Stimulated activated CD4-positive, alpha-beta T cell treated with anti-CD3 and anti-CD28 coated beads, Interleukin-2, amount 100 ng/mL, for 4 hours (primary cell): ENCODE data around the gene FAM78B.

Experiments
- DNase-seq: peaks from one replicate; pipeline ENCODE4 v3.0.0-alpha.2; 2020; ENCODE audit warnings: low read depth

Gene FAM78B

GRCh38 chr1:166066107-166066506 is 100.7 kb downstream of the FAM78B start:
- DNase-seq: no peak

GRCh38 chr1:166064951-166065350 is 101.8 kb downstream of the FAM78B start:
- no peak for DNase-seq

DNA sequence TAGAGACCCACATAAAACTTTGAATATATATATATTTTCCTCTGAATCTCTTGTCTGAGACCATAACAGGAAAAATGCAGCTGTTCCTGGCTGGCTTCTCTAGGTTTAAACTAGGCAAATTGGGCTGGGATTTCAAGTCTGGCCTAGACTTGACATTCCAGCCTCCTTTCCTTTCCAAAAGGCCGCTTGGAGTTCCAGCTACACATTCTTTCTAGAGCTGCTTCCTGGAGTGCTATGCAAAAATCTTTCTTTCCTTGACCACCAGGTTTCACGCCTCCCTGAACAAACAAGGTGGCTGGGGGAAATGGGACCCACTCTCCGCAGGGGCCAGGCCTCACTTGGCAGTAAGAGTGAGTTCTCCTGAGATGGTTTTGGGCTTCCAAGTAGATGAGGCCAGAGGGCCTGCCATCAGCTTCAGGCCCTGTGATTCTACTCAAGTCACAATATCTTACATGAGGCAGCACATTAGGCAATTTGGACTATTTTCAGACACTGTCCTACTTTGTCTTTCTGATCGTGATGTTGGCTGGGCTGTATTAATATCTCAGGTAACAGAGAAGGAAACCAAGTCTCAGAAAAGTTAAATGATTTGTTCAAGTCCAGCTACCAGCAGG is 102.4 kb downstream of the FAM78B start:
- DNase-seq: no peak

DNA sequence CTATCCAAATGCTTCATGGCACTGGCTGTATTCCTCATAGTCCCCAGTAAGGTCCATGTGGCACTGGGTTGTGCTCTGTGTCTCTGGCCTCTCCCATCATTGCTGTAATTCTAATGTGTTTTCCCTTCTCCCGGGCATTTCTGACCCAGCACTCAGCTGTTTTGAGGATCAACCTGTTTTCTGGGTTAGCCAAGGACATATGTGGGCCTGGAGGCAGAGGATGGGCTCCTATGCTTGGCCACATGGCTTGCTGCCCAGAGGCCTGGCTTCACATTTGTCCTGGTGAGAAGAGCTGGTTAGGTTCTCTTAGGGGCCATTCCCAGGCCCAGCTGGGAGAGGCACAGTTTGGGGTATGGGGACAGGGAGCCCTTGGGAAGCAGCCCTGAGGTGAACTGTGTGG is 103.1 kb downstream of the FAM78B start:
- no peak for DNase-seq

DNA sequence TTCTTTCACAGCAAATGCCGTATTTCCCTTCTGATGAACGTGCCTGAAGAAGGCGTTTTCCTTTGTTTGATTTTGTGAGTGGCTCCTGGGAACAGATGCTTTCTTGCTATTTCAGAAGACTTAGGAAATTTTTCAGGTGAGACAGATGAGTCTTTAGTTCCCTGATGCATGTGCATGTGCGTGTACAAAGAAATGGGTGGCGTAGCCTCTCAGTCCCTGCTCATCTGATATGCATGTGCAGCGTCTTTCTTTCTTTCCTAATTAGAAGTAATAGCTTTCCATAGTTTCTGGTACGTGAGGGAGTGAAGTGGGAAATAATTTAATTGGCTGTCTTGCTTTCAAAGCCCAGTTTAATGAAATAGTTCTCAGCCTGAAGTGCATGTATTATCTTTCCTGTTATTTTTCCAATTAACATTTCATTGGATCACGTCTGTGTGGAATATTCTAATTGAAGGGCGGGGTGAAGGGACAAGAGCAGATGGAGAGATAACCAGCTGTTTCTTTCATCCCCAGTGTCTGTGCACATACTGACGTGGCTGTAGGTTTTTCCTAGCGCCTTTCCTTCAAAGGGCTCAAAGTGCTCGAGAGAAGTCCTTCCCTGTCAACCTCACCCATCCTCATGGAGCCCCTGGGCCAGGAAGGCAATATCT is 104.3 kb downstream of the FAM78B start:
- no peak for DNase-seq

DNA sequence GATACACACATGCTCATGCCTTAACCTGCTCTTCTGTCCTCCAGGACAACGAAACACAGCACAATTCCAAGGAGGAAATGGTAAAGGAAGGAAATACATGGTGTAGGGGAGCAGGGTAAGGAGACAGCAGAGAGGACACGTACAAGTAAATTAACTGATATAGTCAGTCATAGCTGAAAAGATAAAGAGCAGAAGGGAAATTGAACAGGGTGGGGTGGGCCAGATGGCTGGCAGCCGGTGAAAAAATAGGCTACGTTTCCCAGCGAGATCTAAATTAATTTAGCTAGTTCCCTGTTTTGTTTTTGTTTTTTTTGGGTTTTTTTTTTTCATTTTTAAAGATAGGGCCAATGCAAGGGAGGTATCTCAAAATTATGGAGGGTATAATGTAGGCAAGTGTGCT is 109.2 kb downstream of the FAM78B start:
- no peak for DNase-seq

GRCh38 chr1:166053395-166053794 is 113.4 kb downstream of the FAM78B start:
- no peak for DNase-seq

- DNase-seq: no peak
Measured at GRCh38 chr1:166040202-166040997, 126.4 kb downstream of the FAM78B start.

DNA sequence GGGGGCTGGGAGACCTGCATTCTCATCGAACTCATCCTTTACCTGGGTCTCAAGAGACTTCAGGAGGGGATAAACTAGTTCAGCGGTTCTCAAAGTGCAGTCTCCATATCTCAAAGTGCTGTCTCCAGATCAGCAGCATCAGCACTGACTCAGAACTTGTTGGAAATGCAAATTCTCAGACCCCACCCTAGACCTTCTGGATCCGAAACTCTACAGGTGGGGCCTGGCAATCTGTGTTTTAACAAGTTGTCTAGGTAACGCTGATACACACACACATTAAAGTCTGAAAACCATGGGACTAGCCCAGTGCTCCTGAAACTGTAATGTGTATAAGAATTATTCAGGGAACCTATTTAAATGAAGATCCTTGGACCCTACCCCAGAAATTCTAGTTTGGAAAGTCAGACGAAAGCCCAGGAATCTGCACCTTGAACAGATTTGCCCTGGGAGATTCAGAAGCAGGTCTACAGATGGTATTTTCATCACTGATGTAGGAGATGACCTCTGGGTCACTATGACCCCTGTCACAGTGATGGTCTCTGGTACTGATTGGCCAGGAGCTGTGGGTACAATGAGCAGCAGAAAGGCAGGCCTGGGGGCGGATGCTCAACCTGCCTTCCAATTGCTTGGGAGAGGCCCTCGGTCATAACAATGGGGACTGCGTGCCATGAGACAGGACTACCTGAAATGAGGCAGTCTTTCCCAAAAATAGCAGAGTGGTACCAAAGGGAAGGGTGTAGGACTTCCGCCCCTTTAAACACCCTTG is 127.2 kb downstream of the FAM78B start:
- DNase-seq: no peak

GRCh38 chr1:166036092-166036491 is 130.7 kb downstream of the FAM78B start:
- DNase-seq: no peak

DNA sequence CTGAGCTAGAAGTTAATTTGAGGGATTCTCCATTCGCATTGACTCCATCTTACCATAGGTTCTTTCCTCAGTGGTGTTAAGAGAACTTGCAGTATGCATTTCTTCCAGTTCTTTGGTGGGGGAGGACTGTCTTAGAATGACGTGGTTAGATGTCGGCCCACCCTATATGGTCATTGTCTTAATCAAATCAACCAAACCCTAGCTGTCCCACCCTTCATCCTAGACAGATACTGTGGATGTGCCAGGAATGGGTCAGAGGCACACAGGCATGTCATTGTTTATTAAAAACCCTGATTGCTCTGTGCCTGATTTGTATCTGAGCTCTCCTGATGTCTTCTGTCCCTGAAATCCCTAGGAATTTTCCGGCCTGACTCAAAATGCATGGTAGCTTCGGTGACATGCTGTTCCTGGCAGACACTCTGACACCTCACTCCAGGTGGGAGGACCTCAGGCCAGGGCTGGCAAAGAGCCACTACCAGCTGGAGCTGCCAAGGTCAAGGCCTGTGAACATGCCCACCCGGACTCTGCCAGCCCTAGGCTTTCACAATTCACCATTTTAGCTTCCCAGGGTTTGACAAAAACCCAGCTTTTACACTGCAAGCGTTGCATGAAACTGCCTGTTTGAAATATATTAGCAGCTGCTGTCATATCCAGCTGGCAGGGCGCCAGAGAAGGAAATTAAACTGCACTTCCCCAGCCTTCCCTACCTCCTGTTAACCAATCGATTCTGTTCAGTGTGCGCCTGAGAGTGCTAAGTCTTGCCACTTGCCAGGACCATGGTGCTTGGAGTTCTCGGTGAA is 134.0 kb downstream of the FAM78B start:
- DNase-seq: no peak

- no peak for DNase-seq
Measured at GRCh38 chr1:166031932-166032571, 134.7 kb downstream of the FAM78B start.

GRCh38 chr1:166029196-166029945 is 137.4 kb downstream of the FAM78B start:
- no peak for DNase-seq

DNA sequence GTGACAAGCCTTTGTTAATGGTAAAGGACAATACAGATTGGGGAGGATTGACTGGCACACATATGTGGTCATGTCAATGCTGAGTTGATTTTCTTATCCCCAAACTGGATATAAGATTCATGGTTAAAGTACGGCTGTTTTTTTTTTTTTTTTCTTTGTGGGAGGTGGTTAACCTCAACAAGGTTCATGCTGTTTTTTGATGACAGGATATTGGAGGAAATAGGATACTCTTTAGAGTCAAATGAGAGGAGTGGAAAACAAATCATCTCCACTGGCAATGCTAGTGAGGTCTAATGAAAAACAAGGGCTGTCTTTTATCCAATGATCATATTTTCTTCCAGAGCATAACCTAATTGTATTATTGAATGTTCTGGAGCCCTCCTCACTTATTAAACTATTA is 140.2 kb downstream of the FAM78B start:
- no peak for DNase-seq

GRCh38 chr1:166026143-166026542 is 140.7 kb downstream of the FAM78B start:
- DNase-seq: no peak

- no peak for DNase-seq
Measured at GRCh38 chr1:166020210-166020609, 146.6 kb downstream of the FAM78B start.
